GM12892 (cell line): ENCODE data around the gene EXOC3L1.

ENCODE experiments used
- POLR2A ChIP-seq: IDR thresholded peaks from 2 replicates; pipeline ENCODE4 v1.6.1; 2011; ENCODE audit warnings: low read depth, low read length, control low read depth
- POLR2AphosphoS5 ChIP-seq: IDR thresholded peaks from 2 replicates; pipeline ENCODE4 v1.6.1; 2011; ENCODE audit warnings: low read depth, low read length, control low read depth

DNA sequence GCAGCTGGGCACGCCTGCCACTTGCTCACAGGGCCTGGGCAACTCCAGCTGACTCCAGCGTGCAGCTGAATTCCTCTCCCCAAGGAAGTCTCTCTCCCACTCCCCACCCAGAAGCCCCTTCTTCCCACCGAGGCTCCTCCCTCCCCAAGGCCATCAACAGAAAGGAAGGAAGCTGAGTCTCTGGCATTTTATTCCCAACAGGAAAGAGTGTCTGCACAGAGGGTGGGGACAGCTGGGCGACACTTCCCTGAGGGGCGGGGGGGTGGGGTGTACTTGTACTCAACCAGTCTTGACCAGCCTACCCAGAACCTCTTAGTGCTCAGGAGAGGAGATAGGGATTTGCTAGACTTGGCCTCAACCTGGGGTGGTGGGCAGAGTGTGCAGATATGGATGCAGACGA is at the start of gene EXOC3L1:
- TF ChIP-seq POLR2AphosphoS5, result no peak
- no peak for TF ChIP-seq POLR2A
